HG03558 (cell line): ENCODE measurements around the gene JHY.

Source experiments
- ATAC-seq: cut with Tn5 transposase; IDR thresholded peaks from one replicate; pipeline ENCODE4 v1.9.1; 2021; ENCODE audit warnings: moderate number of reproducible peaks; ENCODE audit not compliant: unreplicated experiment; ENCODE audit errors: extremely low read depth

JHY gene

GRCh38 chr11:122869622-122870021 lies 12.9 kb upstream of the JHY start:
- ATAC-seq = no peak

GRCh38 chr11:122871302-122871701 lies 11.3 kb upstream of the JHY start:
- no peak for ATAC-seq

- no peak for ATAC-seq
Observed at GRCh38 chr11:122872046-122872445, 10.5 kb upstream of the JHY start.

- no peak for ATAC-seq
Observed at GRCh38 chr11:122874991-122875390, 7.6 kb upstream of the JHY start.

GRCh38 chr11:122877732-122878131 lies 4.8 kb upstream of the JHY start:
- ATAC-seq = no peak

- ATAC-seq = no peak
Observed at GRCh38 chr11:122879785-122880184, 2.8 kb upstream of the JHY start.

- ATAC-seq = no peak
Observed at GRCh38 chr11:122882857-122883645, 492 bp downstream of the JHY start.

GRCh38 chr11:122883646-122883979 lies 1.1 kb downstream of the JHY start:
- no peak for ATAC-seq

GRCh38 chr11:122888162-122888561 lies 5.6 kb downstream of the JHY start:
- ATAC-seq = no peak

GRCh38 chr11:122893131-122893530 lies 10.6 kb downstream of the JHY start:
- no peak for ATAC-seq

- ATAC-seq = no peak
Observed at GRCh38 chr11:122895563-122895962, 13.0 kb downstream of the JHY start.

GRCh38 chr11:122897606-122898210 lies 15.1 kb downstream of the JHY start:
- ATAC-seq = no peak

- ATAC-seq = no peak
Observed at GRCh38 chr11:122898799-122899198, 16.2 kb downstream of the JHY start.

- no peak for ATAC-seq
Observed at GRCh38 chr11:122900587-122901202, 18.1 kb downstream of the JHY start.

- ATAC-seq = no peak
Observed at GRCh38 chr11:122902951-122903350, 20.4 kb downstream of the JHY start.

- no peak for ATAC-seq
Observed at GRCh38 chr11:122910775-122911174, 28.2 kb downstream of the JHY start.

- ATAC-seq = no peak
Observed at GRCh38 chr11:122917311-122917710, 34.8 kb downstream of the JHY start.

GRCh38 chr11:122918734-122919133 lies 36.2 kb downstream of the JHY start:
- ATAC-seq = no peak

GRCh38 chr11:122920579-122920978 lies 38.0 kb downstream of the JHY start:
- no peak for ATAC-seq

GRCh38 chr11:122922893-122923292 lies 40.3 kb downstream of the JHY start:
- ATAC-seq = no peak

- no peak for ATAC-seq
Observed at GRCh38 chr11:122923302-122923701, 40.7 kb downstream of the JHY start.

GRCh38 chr11:122931510-122931909 lies 49.0 kb downstream of the JHY start:
- no peak for ATAC-seq
